Measurements from ENCODE around the gene HPCAL1. TPM values are rescaled to one million over a fixed set of nuclear protein-coding genes. Genes with fewer than 3 reads are reported as not detected.

HPCAL1 gene
- total and polyA plus RNA-seq, 2 of the 4 experiments (the other 2 are of a cell fraction), result 8.2 to 33.7 TPM

DNA sequence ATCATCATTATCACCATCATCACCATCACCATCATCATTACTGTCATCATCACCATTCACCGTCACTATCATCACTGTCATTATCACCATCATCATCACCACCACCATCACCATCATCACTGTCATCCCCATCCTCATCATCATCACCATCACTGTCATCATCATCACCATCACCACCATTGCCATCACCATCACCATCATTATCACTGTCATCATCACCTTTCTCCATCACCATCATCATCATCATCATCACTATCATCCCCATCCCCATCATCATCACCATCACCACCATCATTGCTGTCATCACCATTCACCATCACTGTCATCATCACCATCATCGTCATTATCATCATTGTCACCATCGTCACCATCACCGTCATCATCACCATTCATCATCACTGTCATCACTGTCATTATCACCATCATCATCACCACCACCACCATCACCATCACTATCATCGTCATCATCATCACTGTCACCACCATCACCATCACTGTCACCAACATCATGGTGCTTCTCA is 9.8 kb downstream of the HPCAL1 start:
- H3K4ac ChIP-seq (ENCODE audit: low read depth, low read length), result no peak overlapping the region
- H4K8ac ChIP-seq (ENCODE audit: low read depth in 2 of 2, low read length in 2 of 2), result no peak overlapping the region
- no TSS peak for BruUV-seq (replicated peaks)
- no peak overlapping the region for H3K4me2 ChIP-seq (ENCODE audit: low read depth, low read length)
- no peak overlapping the region for H2BK20ac ChIP-seq (ENCODE audit: low read depth, low read length)
- ATAC-seq (ENCODE audit: low read depth) (no peak), DNase-seq (no peak)
- H3K27ac ChIP-seq (ENCODE audit: insufficient read depth, low read length), result no peak overlapping the region
- TF ChIP-seq MXI1 (IDR thresholded peaks at IDR 0.05; ENCODE audit: borderline replicate concordance, low read depth, low read length) (no peak), SMC3 (IDR thresholded peaks at IDR 0.05; ENCODE audit: low read depth, low read length) (no peak), FOS (IDR thresholded peaks at IDR 0.05; ENCODE audit: low read depth, low read length) (no peak), MAFK (IDR thresholded peaks at IDR 0.05; ENCODE audit: low read depth, low read length) (no peak), RAD21 (IDR thresholded peaks at IDR 0.05; ENCODE audit: low read length) (no peak), CEBPB (IDR thresholded peaks at IDR 0.05; ENCODE audit: low read depth, low read length) (no peak), BHLHE40 (IDR thresholded peaks at IDR 0.05; ENCODE audit: low read depth, low read length) (no peak), RFX5 (IDR thresholded peaks at IDR 0.05; ENCODE audit: low read depth, low read length) (no peak), POLR2A (IDR thresholded peaks at IDR 0.05; ENCODE audit: low read depth, low read length) (no peak), NFE2L2 (IDR thresholded peaks at IDR 0.05; ENCODE audit: low read depth, low read length) (no peak), MAZ (IDR thresholded peaks at IDR 0.05; ENCODE audit: borderline replicate concordance, low read depth, low read length) (no peak), CHD1 (IDR thresholded peaks at IDR 0.05; ENCODE audit: low read depth, low read length) (no peak), RCOR1 (IDR thresholded peaks at IDR 0.05; ENCODE audit: insufficient replicate concordance, low read length) (no peak)
- TF ChIP-seq, protein P1, sequence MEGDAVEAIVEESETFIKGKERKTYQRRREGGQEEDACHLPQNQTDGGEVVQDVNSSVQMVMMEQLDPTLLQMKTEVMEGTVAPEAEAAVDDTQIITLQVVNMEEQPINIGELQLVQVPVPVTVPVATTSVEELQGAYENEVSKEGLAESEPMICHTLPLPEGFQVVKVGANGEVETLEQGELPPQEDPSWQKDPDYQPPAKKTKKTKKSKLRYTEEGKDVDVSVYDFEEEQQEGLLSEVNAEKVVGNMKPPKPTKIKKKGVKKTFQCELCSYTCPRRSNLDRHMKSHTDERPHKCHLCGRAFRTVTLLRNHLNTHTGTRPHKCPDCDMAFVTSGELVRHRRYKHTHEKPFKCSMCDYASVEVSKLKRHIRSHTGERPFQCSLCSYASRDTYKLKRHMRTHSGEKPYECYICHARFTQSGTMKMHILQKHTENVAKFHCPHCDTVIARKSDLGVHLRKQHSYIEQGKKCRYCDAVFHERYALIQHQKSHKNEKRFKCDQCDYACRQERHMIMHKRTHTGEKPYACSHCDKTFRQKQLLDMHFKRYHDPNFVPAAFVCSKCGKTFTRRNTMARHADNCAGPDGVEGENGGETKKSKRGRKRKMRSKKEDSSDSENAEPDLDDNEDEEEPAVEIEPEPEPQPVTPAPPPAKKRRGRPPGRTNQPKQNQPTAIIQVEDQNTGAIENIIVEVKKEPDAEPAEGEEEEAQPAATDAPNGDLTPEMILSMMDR (conservative IDR thresholded peaks at IDR 0.05; ENCODE audit: low read depth, low read length), result no peak
- TF ChIP-seq, protein P2, sequence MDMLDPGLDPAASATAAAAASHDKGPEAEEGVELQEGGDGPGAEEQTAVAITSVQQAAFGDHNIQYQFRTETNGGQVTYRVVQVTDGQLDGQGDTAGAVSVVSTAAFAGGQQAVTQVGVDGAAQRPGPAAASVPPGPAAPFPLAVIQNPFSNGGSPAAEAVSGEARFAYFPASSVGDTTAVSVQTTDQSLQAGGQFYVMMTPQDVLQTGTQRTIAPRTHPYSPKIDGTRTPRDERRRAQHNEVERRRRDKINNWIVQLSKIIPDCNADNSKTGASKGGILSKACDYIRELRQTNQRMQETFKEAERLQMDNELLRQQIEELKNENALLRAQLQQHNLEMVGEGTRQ (IDR thresholded peaks at IDR 0.05; ENCODE audit: low read depth, low read length), result no peak
- TF ChIP-seq, protein P3, sequence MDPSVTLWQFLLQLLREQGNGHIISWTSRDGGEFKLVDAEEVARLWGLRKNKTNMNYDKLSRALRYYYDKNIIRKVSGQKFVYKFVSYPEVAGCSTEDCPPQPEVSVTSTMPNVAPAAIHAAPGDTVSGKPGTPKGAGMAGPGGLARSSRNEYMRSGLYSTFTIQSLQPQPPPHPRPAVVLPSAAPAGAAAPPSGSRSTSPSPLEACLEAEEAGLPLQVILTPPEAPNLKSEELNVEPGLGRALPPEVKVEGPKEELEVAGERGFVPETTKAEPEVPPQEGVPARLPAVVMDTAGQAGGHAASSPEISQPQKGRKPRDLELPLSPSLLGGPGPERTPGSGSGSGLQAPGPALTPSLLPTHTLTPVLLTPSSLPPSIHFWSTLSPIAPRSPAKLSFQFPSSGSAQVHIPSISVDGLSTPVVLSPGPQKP (IDR thresholded peaks at IDR 0.05; ENCODE audit: borderline replicate concordance, low read depth, low read length), result no peak
- dilution Hi-C loops (cut with HindIII; ENCODE audit: low sequenced_read_pairs, unreplicated experiment), result no loop called here
- H3K14ac ChIP-seq (replicated peaks; ENCODE audit: low read depth, low read length), result no peak overlapping the region
- H4K20me1 ChIP-seq (ENCODE audit: insufficient read depth, low read length), result peaks cover 30% of the 10 kb centered on the region
- H2AK9ac ChIP-seq (replicated peaks; ENCODE audit: low read depth, low read length, poor library complexity), result no peak overlapping the region
- intact Hi-C loops (cut with micrococcal nuclease), result loop anchor here (1.0 kb wide), 1 partner anchor 43 kb away; no protein-coding TSS in a partner anchor
- no peak overlapping the region for H3K18ac ChIP-seq (ENCODE audit: low read depth, low read length)
- no peak overlapping the region for H4K91ac ChIP-seq (ENCODE audit: insufficient read depth, low read depth, low read length)
- in situ Hi-C loops (cut with MboI; ENCODE audit: low sequenced_read_pairs), result no loop called here
- peaks cover 8% of the 10 kb centered on the region for H3K9me1 ChIP-seq (ENCODE audit: insufficient read depth, low read length)
- no peak overlapping the region for H3K4me3 ChIP-seq (ENCODE audit: insufficient read depth, low read depth, low read length)
- no peak overlapping the region for H2AFZ ChIP-seq (replicated peaks; ENCODE audit: low read length, poor library complexity)
- peaks cover 2% of the 10 kb centered on the region; the same call in 1 of the 2 replicates for H3K36me3 ChIP-seq (ENCODE audit: control insufficient read depth, insufficient read depth, low read length)
- H2AK5ac ChIP-seq (ENCODE audit: low read depth, low read length), result peak overlapping the region; percentile 45; the same call in 1 of the 2 replicates
- H3K23ac ChIP-seq (ENCODE audit: low read depth, low read length), result no peak overlapping the region
- H3K4me1 ChIP-seq (ENCODE audit: control insufficient read depth, insufficient read depth, low read length), result no peaks in the 10 kb centered on the region; the same call in 1 of the 2 replicates
- no peaks in the 10 kb centered on the region for H3K27me3 ChIP-seq (ENCODE audit: control insufficient read depth, insufficient read depth, low read length)
- peak overlapping the region; percentile 31 for H2BK5ac ChIP-seq (ENCODE audit: low read depth, low read length, poor library complexity, severe bottlenecking)
- WGBS, 2 experiments (ENCODE audit: extremely low coverage in 2 of 2, insufficient read length in 1 of 2), result 96% methylated on average over 4 of the region's 5 CpGs; no CpG with 5 or more reads in 1 of the 2 experiments
- H2BK15ac ChIP-seq (ENCODE audit: low read depth, low read length), result no peak overlapping the region
- H3K56ac ChIP-seq (ENCODE audit: extremely low read depth, insufficient read depth, low read length), result no peak overlapping the region
- H3K79me1 ChIP-seq (ENCODE audit: low read depth in 1 of 2, low read length in 2 of 2), result peaks cover 32 to 61% of the 10 kb centered on the region in 2 experiments
- no peak overlapping the region for H4K5ac ChIP-seq (ENCODE audit: low read depth, low read length)
- H2BK120ac ChIP-seq (ENCODE audit: low read depth, low read length), result no peak overlapping the region
- POLR2A ChIA-PET (ENCODE audit: unreplicated experiment), result no interaction called here
- CTCF ChIA-PET, result no interaction called here
- no peaks in the 10 kb centered on the region for H3K9me3 ChIP-seq (ENCODE audit: control insufficient read depth, insufficient read depth, low read length)
- H3K9ac ChIP-seq (ENCODE audit: low read depth, low read length), result no peak overlapping the region
